Measurements from ENCODE around the gene GABRB1.

DNA sequence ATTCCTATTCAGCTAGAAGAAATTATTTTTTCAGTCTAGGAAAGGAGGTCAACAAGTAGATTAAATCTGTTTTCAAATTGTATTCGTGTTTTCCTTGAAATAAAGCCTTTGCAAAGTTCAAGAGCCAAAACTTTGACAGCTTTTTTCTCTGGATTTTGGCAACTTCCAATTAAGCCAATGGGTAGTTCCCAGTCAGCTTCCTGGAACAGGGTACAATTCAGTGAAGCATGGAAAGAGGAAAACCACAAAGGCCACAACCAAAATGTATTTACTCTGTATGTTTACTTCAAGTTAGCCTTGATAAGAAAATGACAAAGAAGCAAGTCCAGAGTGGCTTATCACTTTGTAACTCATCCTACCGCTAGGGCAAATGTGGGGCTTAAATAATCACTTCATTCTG is 243.5 kb downstream of the GABRB1 start:
- TF ChIP-seq POLR2A (IDR thresholded peaks at IDR 0.05), result no peak
- TF ChIP-seq, protein P1, sequence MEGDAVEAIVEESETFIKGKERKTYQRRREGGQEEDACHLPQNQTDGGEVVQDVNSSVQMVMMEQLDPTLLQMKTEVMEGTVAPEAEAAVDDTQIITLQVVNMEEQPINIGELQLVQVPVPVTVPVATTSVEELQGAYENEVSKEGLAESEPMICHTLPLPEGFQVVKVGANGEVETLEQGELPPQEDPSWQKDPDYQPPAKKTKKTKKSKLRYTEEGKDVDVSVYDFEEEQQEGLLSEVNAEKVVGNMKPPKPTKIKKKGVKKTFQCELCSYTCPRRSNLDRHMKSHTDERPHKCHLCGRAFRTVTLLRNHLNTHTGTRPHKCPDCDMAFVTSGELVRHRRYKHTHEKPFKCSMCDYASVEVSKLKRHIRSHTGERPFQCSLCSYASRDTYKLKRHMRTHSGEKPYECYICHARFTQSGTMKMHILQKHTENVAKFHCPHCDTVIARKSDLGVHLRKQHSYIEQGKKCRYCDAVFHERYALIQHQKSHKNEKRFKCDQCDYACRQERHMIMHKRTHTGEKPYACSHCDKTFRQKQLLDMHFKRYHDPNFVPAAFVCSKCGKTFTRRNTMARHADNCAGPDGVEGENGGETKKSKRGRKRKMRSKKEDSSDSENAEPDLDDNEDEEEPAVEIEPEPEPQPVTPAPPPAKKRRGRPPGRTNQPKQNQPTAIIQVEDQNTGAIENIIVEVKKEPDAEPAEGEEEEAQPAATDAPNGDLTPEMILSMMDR (IDR thresholded peaks at IDR 0.05), result no peak

Data from vagina (tissue), 2 donors.